Kidney (tissue), 14 donors: Measurements from ENCODE around the gene AVL9. TPM values are rescaled to one million over a fixed set of nuclear protein-coding genes. Genes with fewer than 3 reads are reported as not detected.
"Not testable (repeated sequence)": the region's sequence is repeated elsewhere in the genome, so short reads cannot be mapped to it uniquely, and the experiment has no call there.

Experiments
- DNase-seq, 5 donors: peaks; one replicate each; pipeline ENCODE4 v3.0.0-alpha.2; 2013 to 2020
- FAIRE-seq: peaks from 2 replicates; lab custom pipeline; 2012; peaks lifted over from hg19 to GRCh38; lab: Jason Lieb, UNC
- H3K27ac ChIP-seq, 2 donors: one replicate each; pipeline ENCODE4 v1.7.0; 2013; ENCODE audit warnings: low read depth in 2 of 2, low read length in 2 of 2, inconsistent platforms in 1 of 2
- H3K27me3 ChIP-seq: one replicate; pipeline ENCODE4 v1.7.1; 2013; ENCODE audit warnings: low read length, inconsistent platforms; ENCODE audit not compliant: control insufficient read depth, insufficient read depth
- H3K36me3 ChIP-seq, 3 donors: one replicate each; pipeline versions ENCODE4 v1.7.0 to v1.7.1; 2013; ENCODE audit warnings: low read length in 3 of 3, control low read depth in 1 of 3, inconsistent platforms in 1 of 3; ENCODE audit not compliant: insufficient read depth in 3 of 3, control insufficient read depth in 2 of 3
- H3K4me1 ChIP-seq, 3 donors: one replicate each; pipeline versions ENCODE4 v1.7.0 to v1.7.1; 2013; ENCODE audit warnings: low read length in 3 of 3, inconsistent platforms in 1 of 3, low read depth in 1 of 3; ENCODE audit not compliant: control insufficient read depth in 2 of 3, insufficient read depth in 2 of 3
- H3K4me3 ChIP-seq, 3 donors: one replicate each; pipeline versions ENCODE4 v1.7.0 to v1.8.1; 2013; ENCODE audit warnings: low read length in 3 of 3, control low read depth in 1 of 3, inconsistent platforms in 1 of 3
- H3K9ac ChIP-seq, 3 donors: one replicate each; pipeline versions ENCODE4 v1.7.0 to v1.7.1; 2013; ENCODE audit warnings: low read length in 3 of 3, control low read depth in 1 of 3, inconsistent platforms in 1 of 3
- H3K9me3 ChIP-seq, 3 donors: one replicate each; pipeline versions ENCODE4 v1.7.0 to v1.7.1; 2013; ENCODE audit warnings: low read length in 3 of 3, control low read depth in 1 of 3, inconsistent platforms in 1 of 3; ENCODE audit not compliant: control insufficient read depth in 2 of 3, insufficient read depth in 1 of 3
- CTCF ChIP-seq: IDR thresholded peaks from 3 replicates; pipeline ENCODE4 v1.5.1; 2012; ENCODE audit warnings: mild to moderate bottlenecking, moderate library complexity, borderline replicate concordance; ENCODE audit not compliant: insufficient read depth; ENCODE audit errors: extremely low read depth
- intact Hi-C: fragments of 100-400 bp; cut with DNase I; formaldehyde crosslinking; loops from one replicate; pipeline ENCODE4 v1.11.1; 2022
- polyA plus RNA-seq: library from polyadenylated mRNA; stranded (reverse); fragments of 350-450 nt; fragmentation: Illumina TruSeq; extraction: RNeasy Lipid Tissue Mini Kit (QIAGEN cat#74804); gene quantifications from one replicate; pipeline ENCODE4 v1.2.3, GENCODE V29; 2014; ENCODE audit warnings: low read depth, low replicate concordance; ENCODE audit not compliant: insufficient read depth
- total RNA-seq: library from RNA; stranded (reverse); fragmentation: NEBNext Ultra II Directional; extraction: Animal tissue kit (Norgen Biotek cat#: 25700); gene quantifications from one replicate; pipeline ENCODE4 v1.2.1, GENCODE V29; 2021
- donor health status: control.
- donor health status: control.
- donor health status: control.
- donor health status: control.
- donor health status: control.
- donor health status: DM: yes; HTN: yes; CAD: no.
- donor health status: Normal renal cell carcinoma (clear cell type).

AVL9 gene
- total and polyA plus RNA-seq, 2 donors from 2014 or later: 7.9 to 39.9 TPM

DNA sequence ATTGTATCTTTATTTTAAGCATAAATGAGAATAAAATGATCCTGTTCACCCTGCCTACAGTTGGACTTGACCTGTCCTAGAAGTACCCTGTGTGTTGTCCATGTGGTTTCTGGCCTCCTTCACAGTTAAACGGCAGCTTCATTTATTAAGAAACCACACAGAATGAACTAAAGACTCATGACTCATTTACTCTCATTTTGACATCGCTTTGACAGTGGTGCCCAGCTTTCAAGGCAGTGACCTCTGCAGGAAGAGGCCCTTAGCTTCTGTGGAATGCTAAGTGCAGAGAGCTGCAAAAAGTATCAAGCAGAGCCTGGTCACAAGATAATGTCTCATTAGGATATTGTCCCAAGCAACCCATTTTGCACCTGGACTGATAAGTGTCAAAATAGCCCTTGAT is 93.4 kb downstream of the AVL9 start:
- H3K36me3 ChIP-seq: peaks cover 5 to 24% (median 20%) of the 10 kb centered on the region in 3 donors
- H3K27ac ChIP-seq: no peak overlapping the region

GRCh38 chr7:32591938-32592337 is 96.6 kb downstream of the AVL9 start:
- no peak overlapping the region for H3K27ac ChIP-seq
- H3K9ac ChIP-seq: no peak overlapping the region
- H3K36me3 ChIP-seq: peaks cover 0 to 4% (median 2%) of the 10 kb centered on the region in 3 donors
- intact Hi-C loops: no loop called here
- no peak for DNase-seq
- peaks cover 3 to 12% (median 8%) of the 10 kb centered on the region in 3 donors for H3K4me1 ChIP-seq
- no peaks in the 10 kb centered on the region for H3K27me3 ChIP-seq
- H3K9me3 ChIP-seq: no peaks in the 10 kb centered on the region
- no peak for TF ChIP-seq CTCF
- FAIRE-seq: no peak
- H3K4me3 ChIP-seq: no peak overlapping the region

More for the DNA sequence above, 93.4 kb downstream of the AVL9 start:
- TF ChIP-seq CTCF: no peak
- intact Hi-C loops: loop anchor here (10.0 kb wide), 1 partner anchor 84 kb away; no protein-coding TSS in a partner anchor
- DNase-seq (no peak), FAIRE-seq (no peak)
- Histone ChIP-seq H3K4me1 (peaks cover 3 to 19% (median 9%) of the 10 kb centered on the region in 3 donors), H3K9me3 (no peaks in the 10 kb centered on the region), H3K27me3 (no peaks in the 10 kb centered on the region), H3K4me3 (no peak overlapping the region), H3K9ac (no peak overlapping the region)

DNA sequence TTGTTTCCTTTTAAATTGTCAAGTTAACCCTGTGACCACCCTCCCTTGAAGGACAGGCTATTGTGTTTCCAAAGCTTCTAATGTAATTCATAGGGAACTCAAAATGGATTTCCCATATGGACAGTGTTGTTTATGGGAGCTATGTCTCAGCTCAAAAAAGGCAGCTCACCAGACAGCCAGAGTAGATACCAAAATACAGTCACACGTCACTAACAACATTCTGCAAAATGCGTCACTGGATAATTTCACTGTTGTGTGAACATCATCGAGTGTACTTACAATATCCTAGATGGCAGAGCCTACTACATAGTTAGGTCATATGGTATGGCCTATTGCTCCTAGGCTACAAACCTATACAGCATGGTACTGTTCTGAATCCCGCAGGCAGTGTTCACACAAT is 97.4 kb downstream of the AVL9 start:
- no peak for FAIRE-seq
- peaks cover 0 to 5% (median under 1%) of the 10 kb centered on the region in 3 donors for H3K4me1 ChIP-seq
- H3K27me3 ChIP-seq: no peaks in the 10 kb centered on the region
- intact Hi-C loops: no loop called here
- no peak overlapping the region for H3K27ac ChIP-seq
- H3K4me3 ChIP-seq: no peak overlapping the region
- no peaks in the 10 kb centered on the region for H3K9me3 ChIP-seq
- no peak overlapping the region for H3K9ac ChIP-seq
- TF ChIP-seq CTCF: no peak
- DNase-seq: no peak
- peaks cover 0 to 4% (median 2%) of the 10 kb centered on the region in 3 donors for H3K36me3 ChIP-seq

GRCh38 chr7:32594965-32595490 is 99.7 kb downstream of the AVL9 start:
- intact Hi-C loops: no loop called here
- FAIRE-seq (no peak), DNase-seq (no peak)
- no peak overlapping the region for H3K9ac ChIP-seq
- H3K4me1 ChIP-seq: no peaks in the 10 kb centered on the region
- peaks cover 0 to 2% (median 0%) of the 10 kb centered on the region in 3 donors for H3K36me3 ChIP-seq
- H3K27ac ChIP-seq: no peak overlapping the region
- TF ChIP-seq CTCF: no peak
- H3K4me3 ChIP-seq: no peak overlapping the region
- H3K9me3 ChIP-seq: no peaks in the 10 kb centered on the region
- H3K27me3 ChIP-seq: no peaks in the 10 kb centered on the region

GRCh38 chr7:32601196-32601595 is 105.9 kb downstream of the AVL9 start:
- H3K9ac ChIP-seq, H3K27ac ChIP-seq, H3K36me3 ChIP-seq, intact Hi-C loops, FAIRE-seq, H3K4me3 ChIP-seq, H3K4me1 ChIP-seq, DNase-seq, H3K27me3 ChIP-seq, H3K9me3 ChIP-seq: not testable (repeated sequence)
